NCI-H524 treated with DMSO at 0.1 percent for 48 hours (cell line): ENCODE results near the gene LRRC51.
"Not testable (repeated sequence)": the region's sequence is repeated elsewhere in the genome, so short reads cannot be mapped to it uniquely, and the experiment has no call there.

ENCODE experiments used
- DNase-seq: peaks from one replicate; lab custom pipeline; 2025; lab: John Stamatoyannopoulos, UW

The LRRC51 gene

GRCh38 chr11:72105888-72106287, 25.2 kb downstream of the LRRC51 start, which contains the start of gene TOMT:
Gene TOMT (plus strand): TSS chr11:72105924. CDS start chr11:72105952, 28 bp downstream.
- DNase-seq = no peak

- no peak for DNase-seq
These were observed 30.9 kb downstream of the LRRC51 start for GRCh38 chr11:72111300-72112142.

GRCh38 chr11:72112143-72112977, 31.7 kb downstream of the LRRC51 start, which contains the start of gene ANAPC15:
Gene ANAPC15 (minus strand): TSS chr11:72112695. CDS start chr11:72111276, 1,419 bp downstream.
- DNase-seq = peak; percentile 97

- DNase-seq = no peak
These were observed 32.5 kb downstream of the LRRC51 start for GRCh38 chr11:72112978-72113808.

- DNase-seq = no peak
These were observed 33.9 kb downstream of the LRRC51 start for GRCh38 chr11:72114570-72114969.

- no peak for DNase-seq
These were observed 35.5 kb downstream of the LRRC51 start for GRCh38 chr11:72116019-72116755.

- no peak for DNase-seq
These were observed 38.5 kb downstream of the LRRC51 start for GRCh38 chr11:72119198-72119597.

- DNase-seq = no peak
These were observed 40.3 kb downstream of the LRRC51 start for GRCh38 chr11:72120930-72121329.

- no peak for DNase-seq
These were observed 42.0 kb downstream of the LRRC51 start for GRCh38 chr11:72122607-72123006.

- no peak for DNase-seq
These were observed 42.5 kb downstream of the LRRC51 start for GRCh38 chr11:72123117-72123653.

GRCh38 chr11:72124046-72124445, 43.4 kb downstream of the LRRC51 start:
- DNase-seq = no peak

GRCh38 chr11:72125956-72126355, 45.3 kb downstream of the LRRC51 start:
- DNase-seq = no peak

- no peak for DNase-seq
These were observed 47.3 kb downstream of the LRRC51 start for GRCh38 chr11:72127923-72128322.

- no peak for DNase-seq
These were observed 48.7 kb downstream of the LRRC51 start for GRCh38 chr11:72129381-72129780.

GRCh38 chr11:72132646-72133045, 52.0 kb downstream of the LRRC51 start:
- no peak for DNase-seq

GRCh38 chr11:72135473-72135872, 54.8 kb downstream of the LRRC51 start, which contains the start of gene FOLR3:
Gene FOLR3 (plus strand): TSS chr11:72135725. CDS start chr11:72135953, 228 bp downstream.
- DNase-seq = not testable (repeated sequence)

GRCh38 chr11:72135891-72136683, 55.4 kb downstream of the LRRC51 start:
- no peak for DNase-seq

GRCh38 chr11:72136684-72137262, 56.1 kb downstream of the LRRC51 start:
- DNase-seq = no peak

GRCh38 chr11:72138821-72139390, 58.3 kb downstream of the LRRC51 start:
- no peak for DNase-seq
